Colonic mucosa (tissue), 4 donors: ENCODE results near the gene CBARP. TPM values are rescaled to one million over a fixed set of nuclear protein-coding genes. Genes with fewer than 3 reads are reported as not detected.

ENCODE experiments used
- DNase-seq: peaks from one replicate; pipeline ENCODE4 v3.0.0-alpha.2; 2020
- H3K27ac ChIP-seq: fragments of 200-600 bp; one replicate; pipeline ENCODE4 v1.8.0; 2021
- H3K27me3 ChIP-seq: fragments of 200-600 bp; one replicate; pipeline ENCODE4 v1.8.0; 2021
- H3K36me3 ChIP-seq: fragments of 200-600 bp; one replicate; pipeline ENCODE4 v1.8.0; 2021
- H3K4me1 ChIP-seq: fragments of 200-600 bp; one replicate; pipeline ENCODE4 v1.8.0; 2021; ENCODE audit warnings: mild to moderate bottlenecking
- H3K4me3 ChIP-seq: fragments of 200-600 bp; one replicate; pipeline ENCODE4 v1.8.0; 2021
- H3K9ac ChIP-seq, 2 donors: one replicate each; pipeline ENCODE4 v1.7.0; 2013; ENCODE audit warnings: control low read depth in 2 of 2, low read depth in 2 of 2, low read length in 2 of 2
- H3K9me3 ChIP-seq: fragments of 200-600 bp; one replicate; pipeline ENCODE4 v1.8.0; 2021
- CTCF ChIP-seq: fragments of 200-600 bp; IDR thresholded peaks from one replicate; pipeline ENCODE4 v1.8.0; 2022; ENCODE audit warnings: antibody characterized with exemption, mild to moderate bottlenecking
- intact Hi-C: fragments of 100-400 bp; cut with DNase I; formaldehyde crosslinking; loops from one replicate; pipeline ENCODE4 v1.14.1; 2022
- total RNA-seq, 2 donors: library from RNA; stranded (reverse); fragmentation: NEBNext Ultra II Directional in 1 of 2; extraction: Animal tissue kit (Norgen Biotek cat#: 25700) in 1 of 2; gene quantifications; one replicate each; pipeline ENCODE4 v1.2.1, GENCODE V29; 2021
- donor health status: healthy.
- donor health status: DM: no; HTN: no; CAD: no.
- donor health status: DM: no; HTN: no; CAD: no.

Gene CBARP
- total RNA-seq, 2 donors from 2014 or later = 0.22 to 0.48 TPM

GRCh38 chr19:1254081-1254527 lies 16.3 kb upstream of the CBARP start:
- Histone ChIP-seq H3K27ac (peak overlapping the region; percentile 99), H3K9ac (peak overlapping the region; percentile 78 to 99), H3K27me3 (no peaks in the 10 kb centered on the region), H3K4me3 (peak overlapping the region; percentile 85), H3K9me3 (no peaks in the 10 kb centered on the region), H3K4me1 (peaks cover 21% of the 10 kb centered on the region), H3K36me3 (peaks cover 30% of the 10 kb centered on the region)
- intact Hi-C loops = no loop called here
- no peak for TF ChIP-seq CTCF
- DNase-seq = no peak

- Histone ChIP-seq H3K27me3 (no peaks in the 10 kb centered on the region), H3K4me3 (peak overlapping the region; percentile 85), H3K4me1 (peaks cover 21% of the 10 kb centered on the region), H3K27ac (peak overlapping the region; percentile 99), H3K9ac (peak overlapping the region; percentile 78 to 99), H3K9me3 (no peaks in the 10 kb centered on the region), H3K36me3 (peaks cover 30% of the 10 kb centered on the region)
- TF ChIP-seq CTCF = no peak
- intact Hi-C loops = no loop called here
- DNase-seq = peak; percentile 75
Measured at GRCh38 chr19:1253514-1254080, 15.8 kb upstream of the CBARP start.

GRCh38 chr19:1252821-1253513 lies 15.2 kb upstream of the CBARP start:
- no peak for TF ChIP-seq CTCF
- H3K27me3 ChIP-seq = no peaks in the 10 kb centered on the region
- intact Hi-C loops = no loop called here
- peak; percentile 91 for DNase-seq
- H3K9me3 ChIP-seq = no peaks in the 10 kb centered on the region
- H3K36me3 ChIP-seq = peaks cover 30% of the 10 kb centered on the region
- peak overlapping the region; percentile 85 for H3K4me3 ChIP-seq
- peak overlapping the region; percentile 95 to 99 for H3K9ac ChIP-seq
- H3K27ac ChIP-seq = peak overlapping the region; percentile 99
- peaks cover 23% of the 10 kb centered on the region for H3K4me1 ChIP-seq

- Histone ChIP-seq H3K9ac (peak overlapping the region; percentile 95 to 99), H3K27me3 (no peaks in the 10 kb centered on the region), H3K4me3 (peak overlapping the region; percentile 85), H3K36me3 (peaks cover 30% of the 10 kb centered on the region), H3K4me1 (peaks cover 27% of the 10 kb centered on the region), H3K9me3 (no peaks in the 10 kb centered on the region), H3K27ac (peak overlapping the region; percentile 99)
- peak; percentile 85 for DNase-seq
- TF ChIP-seq CTCF = no peak
- intact Hi-C loops = no loop called here
Measured at GRCh38 chr19:1252221-1252820, 14.5 kb upstream of the CBARP start.

- Histone ChIP-seq H3K36me3 (peaks cover 24% of the 10 kb centered on the region), H3K27ac (peak overlapping the region; percentile 99), H3K27me3 (no peaks in the 10 kb centered on the region), H3K4me3 (peak overlapping the region; percentile 85), H3K4me1 (peaks cover 27% of the 10 kb centered on the region), H3K9me3 (no peaks in the 10 kb centered on the region), H3K9ac (peak overlapping the region; percentile 95 to 99)
- intact Hi-C loops = no loop called here
- DNase-seq = peak; percentile 81
- no peak for TF ChIP-seq CTCF
Measured at GRCh38 chr19:1251330-1252220, 13.8 kb upstream of the CBARP start.
